Astrocyte of the spinal cord (primary cell): ENCODE measurements around the gene SSBP4.
A peak's percentile ranks its signal among the peaks of the same experiment; 100 is the strongest.

Experiments used
- DNase-seq: peaks from one replicate; pipeline ENCODE4 v3.0.0; 2011; ENCODE audit warnings: low read depth, low spot score
- H3K4me3 ChIP-seq: 2 replicates; pipeline ENCODE4 v1.5.1; 2011; ENCODE audit warnings: low read depth, mild to moderate bottlenecking, low read length, moderate library complexity
- CTCF ChIP-seq: IDR thresholded peaks from 2 replicates; pipeline ENCODE4 v1.5.1; 2012; ENCODE audit warnings: low read depth, mild to moderate bottlenecking, low read length, inconsistent platforms
- in situ Hi-C: cut with HindIII; loops from 2 replicates; pipeline ENCODE4 v1.10.0; 2017; ENCODE audit warnings: low sequenced_read_pairs

Gene SSBP4

GRCh38 chr19:18469069-18469846, 50.1 kb downstream of the SSBP4 start:
- TF ChIP-seq CTCF = peak; percentile 90
- in situ Hi-C loops = no loop called here
- H3K4me3 ChIP-seq = no peak overlapping the region
- DNase-seq = peak; percentile 63

DNA sequence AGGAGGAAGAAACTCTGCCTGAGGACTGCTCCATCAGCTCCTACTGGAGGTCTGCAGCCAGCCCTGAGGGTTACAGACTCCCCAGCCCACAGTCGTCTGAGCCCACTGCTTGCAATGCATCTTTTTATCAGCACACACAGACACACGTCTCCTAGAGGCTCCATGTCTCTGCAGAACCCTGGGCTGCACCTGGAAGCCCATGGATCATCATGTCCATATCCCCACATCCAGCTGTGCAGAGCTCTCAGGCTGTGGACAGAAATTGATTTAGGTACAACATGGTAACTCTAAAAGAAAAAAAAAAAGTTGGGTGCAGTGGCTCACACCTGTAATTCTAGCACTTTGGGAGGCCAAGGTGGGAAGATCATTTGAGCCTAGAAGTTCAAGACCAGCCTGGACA, 51.6 kb downstream of the SSBP4 start:
- no peak overlapping the region for H3K4me3 ChIP-seq
- in situ Hi-C loops = no loop called here
- TF ChIP-seq CTCF = no peak
- DNase-seq = no peak

DNA sequence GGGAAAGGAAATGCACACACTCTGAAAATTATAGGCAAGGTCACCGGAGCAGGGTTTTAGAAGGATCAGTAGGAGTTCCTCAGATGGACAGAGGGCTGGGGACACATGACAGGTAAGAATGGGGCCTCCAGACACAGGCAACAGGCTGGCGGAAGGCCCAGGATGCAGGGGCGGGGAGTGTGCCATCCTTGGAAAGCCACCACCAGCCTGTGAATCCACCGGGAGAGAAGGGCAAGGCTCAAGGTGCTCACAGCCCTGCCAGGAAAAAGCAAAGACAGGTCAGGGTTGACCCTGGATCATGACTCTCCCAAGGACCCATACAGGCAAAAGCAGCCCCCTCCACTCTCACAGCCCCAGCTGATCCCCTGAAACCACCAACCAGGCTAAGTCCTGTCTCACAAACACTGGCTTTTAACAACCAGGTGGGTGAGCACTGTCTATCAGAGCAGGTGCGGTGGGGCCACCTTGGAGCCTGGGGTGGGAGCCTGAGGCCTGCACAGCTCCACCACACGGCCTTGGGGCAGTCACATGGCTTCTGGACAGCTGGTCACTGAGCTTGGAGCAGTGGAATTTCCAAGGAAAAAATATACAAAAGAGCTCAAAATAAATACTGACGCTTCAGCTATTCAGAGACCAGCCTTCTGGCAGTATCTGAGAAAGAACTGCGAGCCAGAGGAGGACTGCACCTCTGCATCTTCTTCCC, 54.0 kb downstream of the SSBP4 start:
- in situ Hi-C loops = no loop called here
- no peak overlapping the region for H3K4me3 ChIP-seq

DNA sequence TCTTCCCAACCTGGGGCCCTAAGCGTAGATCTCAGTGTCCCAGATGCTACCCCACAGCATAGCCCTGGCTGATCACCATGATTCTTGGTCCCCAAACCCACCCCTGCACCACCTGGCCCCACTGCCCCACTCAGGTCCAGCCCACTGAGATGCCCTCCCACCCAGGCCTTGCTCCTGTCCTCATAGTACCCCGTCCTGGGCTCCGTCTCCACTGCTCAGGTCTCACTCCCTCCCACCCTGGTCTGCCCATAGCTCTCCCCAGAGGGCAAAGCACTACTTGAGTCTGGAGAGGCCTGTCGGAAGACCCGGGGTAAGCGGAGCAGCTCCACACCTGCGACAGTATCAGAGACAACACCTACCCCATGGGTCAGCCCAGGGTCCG, 54.5 kb downstream of the SSBP4 start:
- no peak for TF ChIP-seq CTCF
- in situ Hi-C loops = no loop called here
- no peak for DNase-seq
- H3K4me3 ChIP-seq = no peak overlapping the region

More for the DNA sequence above, 54.0 kb downstream of the SSBP4 start:
- no peak for TF ChIP-seq CTCF
- DNase-seq = no peak

GRCh38 chr19:18474366-18474887, 55.2 kb downstream of the SSBP4 start:
- no peak for DNase-seq
- in situ Hi-C loops = no loop called here
- no peak for TF ChIP-seq CTCF
- H3K4me3 ChIP-seq = no peak overlapping the region

GRCh38 chr19:18475004-18475453, 55.8 kb downstream of the SSBP4 start:
- no peak overlapping the region for H3K4me3 ChIP-seq
- no peak for DNase-seq
- in situ Hi-C loops = no loop called here
- no peak for TF ChIP-seq CTCF
